Left ventricle myocardium inferior (tissue), 1 donor: ENCODE results near the gene EFNA5. TPM values are rescaled to one million over a fixed set of nuclear protein-coding genes. Genes with fewer than 3 reads are reported as not detected.

Experiments used
- DNase-seq: peaks from one replicate; pipeline ENCODE4 v3.0.0-alpha.2; 2020
- H3K27ac ChIP-seq: fragments of 200-600 bp; replicated peaks from 2 replicates; pipeline ENCODE4 v1.8.0; 2021
- H3K27me3 ChIP-seq: fragments of 200-600 bp; 2 replicates; pipeline ENCODE4 v1.8.0; 2021; ENCODE audit warnings: low read depth
- H3K36me3 ChIP-seq: fragments of 200-600 bp; 2 replicates; pipeline ENCODE4 v1.8.0; 2021
- H3K4me1 ChIP-seq: fragments of 200-600 bp; 2 replicates; pipeline ENCODE4 v1.8.0; 2021
- H3K4me3 ChIP-seq: fragments of 200-600 bp; 2 replicates; pipeline ENCODE4 v1.8.0; 2021; ENCODE audit warnings: mild to moderate bottlenecking, moderate library complexity
- H3K9me3 ChIP-seq: fragments of 200-600 bp; replicated peaks from 2 replicates; pipeline ENCODE4 v1.8.0; 2021
- CTCF ChIP-seq: fragments of 200-600 bp; IDR thresholded peaks from 2 replicates; pipeline ENCODE4 v1.8.0; 2021; ENCODE audit warnings: antibody characterized with exemption, mild to moderate bottlenecking, borderline replicate concordance
- intact Hi-C: fragments of 100-400 bp; cut with micrococcal nuclease; formaldehyde crosslinking; loops from one replicate; pipeline ENCODE4 v1.11.0; 2022
- total RNA-seq: library from RNA; stranded (reverse); fragmentation: NEBNext Ultra II Directional; extraction: Animal tissue kit (Norgen Biotek cat#: 25700); gene quantifications from one replicate; pipeline ENCODE4 v1.2.1, GENCODE V29; 2021
- donor health status: DM: no; HTN: yes; CAD: no; lungs with severe emphysema.

EFNA5 gene
- total RNA-seq, 1 donor from 2014 or later = 28.2 TPM

- intact Hi-C loops = no loop called here
- Histone ChIP-seq H3K27ac (no peak overlapping the region), H3K36me3 (no peaks in the 10 kb centered on the region), H3K9me3 (no peaks in the 10 kb centered on the region), H3K4me1 (peaks cover 30% of the 10 kb centered on the region), H3K4me3 (no peak overlapping the region), H3K27me3 (no peaks in the 10 kb centered on the region)
- no peak for TF ChIP-seq CTCF
- DNase-seq = no peak
Observed at GRCh38 chr5:107582625-107583024, 88.1 kb downstream of the EFNA5 start.

- intact Hi-C loops = no loop called here
- DNase-seq = no peak
- no peak overlapping the region for H3K4me3 ChIP-seq
- H3K9me3 ChIP-seq = no peaks in the 10 kb centered on the region
- H3K27ac ChIP-seq = peak overlapping the region; percentile 32
- H3K4me1 ChIP-seq = peaks cover 42% of the 10 kb centered on the region
- H3K27me3 ChIP-seq = no peaks in the 10 kb centered on the region
- no peaks in the 10 kb centered on the region for H3K36me3 ChIP-seq
- TF ChIP-seq CTCF = no peak
Observed at GRCh38 chr5:107580889-107581820, 89.6 kb downstream of the EFNA5 start.

DNA sequence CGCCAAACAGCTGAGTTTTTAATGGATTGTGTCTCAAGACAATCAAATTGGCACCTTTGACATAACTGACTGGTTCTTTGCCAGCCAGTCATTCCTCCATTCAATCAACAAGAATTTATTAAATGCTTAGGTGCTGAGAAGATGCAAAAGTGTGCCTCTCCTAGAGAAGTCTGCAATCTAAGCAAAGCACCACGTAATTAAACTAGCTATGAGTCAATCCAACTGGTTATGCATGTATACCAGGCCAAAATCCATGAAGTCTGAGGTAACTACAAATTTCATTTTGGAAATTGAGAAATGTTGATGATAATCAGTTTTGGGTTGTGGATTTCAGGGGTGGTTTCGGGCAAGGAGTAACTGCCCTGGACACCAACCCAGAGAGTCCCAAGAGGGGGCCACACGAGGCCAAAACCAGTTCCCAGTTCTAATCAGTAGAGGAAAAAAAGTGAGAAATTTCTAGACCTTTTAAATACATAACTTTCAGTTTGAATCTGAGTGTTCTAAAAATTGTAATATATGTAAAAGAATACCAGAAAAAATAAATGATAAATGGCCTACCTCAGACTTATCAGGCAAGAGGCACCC, 92.6 kb downstream of the EFNA5 start:
- Histone ChIP-seq H3K27ac (no peak overlapping the region), H3K36me3 (no peaks in the 10 kb centered on the region), H3K4me1 (peaks cover 57% of the 10 kb centered on the region), H3K27me3 (no peaks in the 10 kb centered on the region), H3K9me3 (no peaks in the 10 kb centered on the region), H3K4me3 (no peak overlapping the region)
- no peak for TF ChIP-seq CTCF
- DNase-seq = no peak
- intact Hi-C loops = no loop called here

GRCh38 chr5:107577394-107577950, 93.3 kb downstream of the EFNA5 start:
- no peak for DNase-seq
- no peak for TF ChIP-seq CTCF
- no peak overlapping the region for H3K27ac ChIP-seq
- H3K4me1 ChIP-seq = peaks cover 64% of the 10 kb centered on the region
- H3K36me3 ChIP-seq = no peaks in the 10 kb centered on the region
- H3K4me3 ChIP-seq = no peak overlapping the region
- H3K9me3 ChIP-seq = no peaks in the 10 kb centered on the region
- H3K27me3 ChIP-seq = no peaks in the 10 kb centered on the region
- intact Hi-C loops = no loop called here

- H3K4me3 ChIP-seq = no peak overlapping the region
- no peaks in the 10 kb centered on the region for H3K27me3 ChIP-seq
- intact Hi-C loops = no loop called here
- no peak for DNase-seq
- H3K9me3 ChIP-seq = no peaks in the 10 kb centered on the region
- no peak for TF ChIP-seq CTCF
- H3K27ac ChIP-seq = no peak overlapping the region
- peaks cover 70% of the 10 kb centered on the region for H3K4me1 ChIP-seq
- no peaks in the 10 kb centered on the region for H3K36me3 ChIP-seq
Observed at GRCh38 chr5:107576736-107577393, 93.9 kb downstream of the EFNA5 start.
